Measurements from ENCODE around the gene SPRR2D.

SPRR2D gene

GRCh38 chr1:153001382-153001781 is 39.5 kb downstream of the SPRR2D start, which contains the start of gene SPRR3:
SPRR3 (plus strand) TSS chr1:153001749; CDS start chr1:153003021, 1,272 bp downstream.
- no peak for DNase-seq

GRCh38 chr1:153000294-153000693 is 40.6 kb downstream of the SPRR2D start:
- no peak for DNase-seq

- DNase-seq = no peak
Observed at GRCh38 chr1:152999818-153000217, 41.1 kb downstream of the SPRR2D start.

- no peak for DNase-seq
Observed at GRCh38 chr1:152998476-152998875, 42.4 kb downstream of the SPRR2D start.

- no peak for DNase-seq
Observed at GRCh38 chr1:152997901-152998300, 43.0 kb downstream of the SPRR2D start.

GRCh38 chr1:152996633-152997400 is 44.1 kb downstream of the SPRR2D start:
- no peak for DNase-seq

GRCh38 chr1:152995842-152996241 is 45.1 kb downstream of the SPRR2D start:
- DNase-seq = no peak

- DNase-seq = no peak
Observed at GRCh38 chr1:152993186-152993585, 47.7 kb downstream of the SPRR2D start.

Measured in NCI-H446 treated with DMSO at 0.1 percent for 48 hours (cell line).